IPS-20b (cell line): ENCODE results near the gene CST3.
"Not testable (repeated sequence)": the region's sequence is repeated elsewhere in the genome, so short reads cannot be mapped to it uniquely, and the experiment has no call there.

Experiments used
- H3K27ac ChIP-seq: one replicate; pipeline ENCODE4 v1.5.1; 2013; ENCODE audit warnings: low read length
- H3K27me3 ChIP-seq: 2 replicates; pipeline ENCODE4 v1.6.1; 2013; ENCODE audit warnings: mild to moderate bottlenecking, low read length, inconsistent platforms; ENCODE audit not compliant: insufficient read depth
- H3K36me3 ChIP-seq: 2 replicates; pipeline ENCODE4 v1.6.1; 2013; ENCODE audit warnings: low read depth, mild to moderate bottlenecking, inconsistent platforms, low read length, moderate library complexity; ENCODE audit not compliant: insufficient read depth
- H3K4me1 ChIP-seq: 2 replicates; pipeline ENCODE4 v1.6.1; 2013; ENCODE audit warnings: mild to moderate bottlenecking, control low read depth, inconsistent platforms, low read length, moderate library complexity; ENCODE audit not compliant: insufficient read depth
- H3K4me3 ChIP-seq: 2 replicates; pipeline ENCODE4 v1.5.1; 2013; ENCODE audit warnings: mild to moderate bottlenecking, low read length, inconsistent platforms
- H3K9ac ChIP-seq: 2 replicates; pipeline ENCODE4 v1.6.1; 2013; ENCODE audit warnings: low read depth, mild to moderate bottlenecking, inconsistent platforms, low read length, moderate library complexity
- H3K9me3 ChIP-seq: 2 replicates; pipeline ENCODE4 v1.6.1; 2013; ENCODE audit warnings: mild to moderate bottlenecking, low read depth, low read length, inconsistent platforms; ENCODE audit not compliant: insufficient read depth

CST3 gene

GRCh38 chr20:23670361-23670760 is 32.6 kb upstream of the CST3 start:
- H3K4me3 ChIP-seq, result no peak overlapping the region
- H3K36me3 ChIP-seq, result no peaks in the 10 kb centered on the region
- no peak overlapping the region for H3K9ac ChIP-seq
- H3K27ac ChIP-seq, result no peak overlapping the region
- no peaks in the 10 kb centered on the region for H3K27me3 ChIP-seq
- no peaks in the 10 kb centered on the region for H3K4me1 ChIP-seq
- no peaks in the 10 kb centered on the region for H3K9me3 ChIP-seq

- Histone ChIP-seq H3K9me3 (no peaks in the 10 kb centered on the region), H3K27me3 (no peaks in the 10 kb centered on the region), H3K27ac (no peak overlapping the region), H3K4me1 (no peaks in the 10 kb centered on the region), H3K9ac (no peak overlapping the region), H3K36me3 (no peaks in the 10 kb centered on the region), H3K4me3 (no peak overlapping the region)
These were observed 32.1 kb upstream of the CST3 start for GRCh38 chr20:23669866-23670265.

- no peaks in the 10 kb centered on the region for H3K27me3 ChIP-seq
- H3K9ac ChIP-seq, result no peak overlapping the region
- no peaks in the 10 kb centered on the region for H3K4me1 ChIP-seq
- H3K27ac ChIP-seq, result no peak overlapping the region
- H3K9me3 ChIP-seq, result no peaks in the 10 kb centered on the region
- no peak overlapping the region for H3K4me3 ChIP-seq
- H3K36me3 ChIP-seq, result no peaks in the 10 kb centered on the region
These were observed 31.6 kb upstream of the CST3 start for GRCh38 chr20:23669327-23669726.

- H3K4me3 ChIP-seq, result no peak overlapping the region
- H3K36me3 ChIP-seq, result no peaks in the 10 kb centered on the region
- H3K27me3 ChIP-seq, result no peaks in the 10 kb centered on the region
- no peak overlapping the region for H3K27ac ChIP-seq
- no peaks in the 10 kb centered on the region for H3K4me1 ChIP-seq
- no peaks in the 10 kb centered on the region for H3K9me3 ChIP-seq
- H3K9ac ChIP-seq, result no peak overlapping the region
These were observed 30.8 kb upstream of the CST3 start for GRCh38 chr20:23668477-23668951.

- Histone ChIP-seq H3K4me1 (no peaks in the 10 kb centered on the region), H3K9me3 (no peaks in the 10 kb centered on the region), H3K4me3 (no peak overlapping the region), H3K27ac (no peak overlapping the region), H3K27me3 (no peaks in the 10 kb centered on the region), H3K9ac (no peak overlapping the region), H3K36me3 (no peaks in the 10 kb centered on the region)
These were observed 29.9 kb upstream of the CST3 start for GRCh38 chr20:23667666-23668065.

- H3K27me3 ChIP-seq, result no peaks in the 10 kb centered on the region
- H3K9me3 ChIP-seq, result no peaks in the 10 kb centered on the region
- no peak overlapping the region for H3K4me3 ChIP-seq
- H3K9ac ChIP-seq, result no peak overlapping the region
- H3K4me1 ChIP-seq, result no peaks in the 10 kb centered on the region
- no peak overlapping the region for H3K27ac ChIP-seq
- H3K36me3 ChIP-seq, result no peaks in the 10 kb centered on the region
These were observed 28.9 kb upstream of the CST3 start for GRCh38 chr20:23666698-23667097.

- Histone ChIP-seq H3K4me1 (no peaks in the 10 kb centered on the region), H3K9me3 (no peaks in the 10 kb centered on the region), H3K9ac (no peak overlapping the region), H3K27ac (no peak overlapping the region), H3K27me3 (no peaks in the 10 kb centered on the region), H3K36me3 (no peaks in the 10 kb centered on the region), H3K4me3 (no peak overlapping the region)
These were observed 28.4 kb upstream of the CST3 start for GRCh38 chr20:23666189-23666588.

GRCh38 chr20:23664954-23665353 is 27.2 kb upstream of the CST3 start:
- Histone ChIP-seq H3K27ac (no peak overlapping the region), H3K9me3 (no peaks in the 10 kb centered on the region), H3K9ac (no peak overlapping the region), H3K4me3 (no peak overlapping the region), H3K4me1 (no peaks in the 10 kb centered on the region), H3K27me3 (no peaks in the 10 kb centered on the region), H3K36me3 (no peaks in the 10 kb centered on the region)

- not testable (repeated sequence) for H3K9me3 ChIP-seq, H3K36me3 ChIP-seq, H3K4me1 ChIP-seq, H3K27ac ChIP-seq, H3K4me3 ChIP-seq, H3K9ac ChIP-seq, H3K27me3 ChIP-seq
These were observed 26.3 kb upstream of the CST3 start for GRCh38 chr20:23664046-23664445.

- no peaks in the 10 kb centered on the region for H3K27me3 ChIP-seq
- H3K36me3 ChIP-seq, result no peaks in the 10 kb centered on the region
- H3K9ac ChIP-seq, result no peak overlapping the region
- no peaks in the 10 kb centered on the region for H3K4me1 ChIP-seq
- H3K4me3 ChIP-seq, result no peak overlapping the region
- H3K27ac ChIP-seq, result no peak overlapping the region
- H3K9me3 ChIP-seq, result no peaks in the 10 kb centered on the region
These were observed 25.4 kb upstream of the CST3 start for GRCh38 chr20:23663180-23663579.

- no peak overlapping the region for H3K4me3 ChIP-seq
- H3K27me3 ChIP-seq, result no peaks in the 10 kb centered on the region
- no peak overlapping the region for H3K27ac ChIP-seq
- no peaks in the 10 kb centered on the region for H3K9me3 ChIP-seq
- no peaks in the 10 kb centered on the region for H3K36me3 ChIP-seq
- H3K9ac ChIP-seq, result no peak overlapping the region
- no peaks in the 10 kb centered on the region for H3K4me1 ChIP-seq
These were observed 24.6 kb upstream of the CST3 start for GRCh38 chr20:23662276-23662870.

GRCh38 chr20:23661002-23661429 is 23.3 kb upstream of the CST3 start:
- Histone ChIP-seq H3K27me3 (no peaks in the 10 kb centered on the region), H3K9me3 (no peaks in the 10 kb centered on the region), H3K4me3 (no peak overlapping the region), H3K36me3 (no peaks in the 10 kb centered on the region), H3K9ac (no peak overlapping the region), H3K4me1 (no peaks in the 10 kb centered on the region), H3K27ac (no peak overlapping the region)
